CD4-positive, alpha-beta memory T cell (primary cell): ENCODE results near the gene MAB21L3. TPM values are rescaled to one million over a fixed set of nuclear protein-coding genes. Genes with fewer than 3 reads are reported as not detected.

ENCODE experiments used
- CTCF ChIA-PET: fragments of 350-600 bp; sonication (Branson Sonifier 250); formaldehyde crosslinking; loops from one replicate; lab custom pipeline; 2021; ENCODE audit warnings: inconsistent platforms; ENCODE audit not compliant: partially characterized antibody; lab: Charles Lee
- POLR2A ChIA-PET: fragments of 350-600 bp; sonication (Branson Sonifier 250); formaldehyde crosslinking; loops from one replicate; lab custom pipeline; 2021; ENCODE audit not compliant: partially characterized antibody; lab: Charles Lee
- DNase-seq, 5 donors: peaks; one replicate each; pipeline versions ENCODE4 v3.0.0 to v3.0.0-alpha.2; 2020 to 2022; ENCODE audit warnings: mixed read lengths in 1 of 5
- H3K27ac ChIP-seq: one replicate; pipeline ENCODE4 v1.7.0; 2013; ENCODE audit warnings: low read depth, low read length
- H3K27me3 ChIP-seq: 2 replicates; pipeline ENCODE4 v1.7.0; 2013; ENCODE audit warnings: mild to moderate bottlenecking, low read length, moderate library complexity; ENCODE audit not compliant: insufficient read depth
- H3K36me3 ChIP-seq: 2 replicates; pipeline ENCODE4 v1.7.0; 2013; ENCODE audit warnings: mild to moderate bottlenecking, low read length, moderate library complexity; ENCODE audit not compliant: insufficient read depth
- H3K4me1 ChIP-seq: 2 replicates; pipeline ENCODE4 v1.7.0; 2013; ENCODE audit warnings: mild to moderate bottlenecking, low read length, moderate library complexity; ENCODE audit not compliant: insufficient read depth
- H3K4me3 ChIP-seq, 2 donors: one replicate each; pipeline ENCODE4 v1.7.0; 2013; ENCODE audit warnings: low read length in 2 of 2, mild to moderate bottlenecking in 1 of 2
- H3K9me3 ChIP-seq, 2 donors: one replicate each; pipeline ENCODE4 v1.7.0; 2013; ENCODE audit warnings: low read length in 2 of 2, control low read depth in 1 of 2; ENCODE audit not compliant: control insufficient read depth in 1 of 2
- H3K27ac Mint-ChIP-seq, 7 donors: one replicate each; pipeline ENCODE4 v1.8.0; 2020 to 2021; ENCODE audit warnings: mixed read lengths in 7 of 7, mild to moderate bottlenecking in 6 of 7, inconsistent platforms in 3 of 7, moderate library complexity in 3 of 7
- H3K27me3 Mint-ChIP-seq, 2 donors: one replicate each; pipeline ENCODE4 v1.8.0; 2020 to 2021; ENCODE audit warnings: mixed read lengths in 2 of 2
- H3K36me3 Mint-ChIP-seq, 2 donors: one replicate each; pipeline ENCODE4 v1.8.0; 2020 to 2021; ENCODE audit warnings: mixed read lengths in 2 of 2, inconsistent platforms in 1 of 2, mild to moderate bottlenecking in 1 of 2
- H3K4me1 Mint-ChIP-seq, 4 donors: one replicate each; pipeline ENCODE4 v1.8.0; 2020 to 2021; ENCODE audit warnings: mixed read lengths in 4 of 4, mild to moderate bottlenecking in 1 of 4
- H3K4me3 Mint-ChIP-seq, 8 donors: one replicate each; pipeline ENCODE4 v1.8.0; 2020 to 2021; ENCODE audit warnings: mixed read lengths in 8 of 8, mild to moderate bottlenecking in 7 of 8, moderate library complexity in 6 of 8, inconsistent platforms in 3 of 8
- H3K9me3 Mint-ChIP-seq, 8 donors: one replicate each; pipeline ENCODE4 v1.8.0; 2020 to 2021; ENCODE audit warnings: mixed read lengths in 8 of 8, mild to moderate bottlenecking in 5 of 8, inconsistent platforms in 3 of 8, moderate library complexity in 1 of 8
- intact Hi-C: fragments of 100-400 bp; cut with micrococcal nuclease; formaldehyde crosslinking; loops from one replicate; pipeline ENCODE4 v1.15.1; 2023
- polyA plus RNA-seq, 2 donors: library from polyadenylated mRNA; unstranded; fragments of 300-500 nt; fragmentation: Illumina TruSeq; gene quantifications; one replicate each; pipeline ENCODE4 v1.2.3, GENCODE V29; 2021
- total RNA-seq, 2 experiments: library from RNA; stranded (reverse); gene quantifications; one replicate each; pipeline ENCODE4 v1.2.3, GENCODE V29; 2021

The MAB21L3 gene
- total and polyA plus RNA-seq, 4 experiments from 2014 or later, result not detected

DNA sequence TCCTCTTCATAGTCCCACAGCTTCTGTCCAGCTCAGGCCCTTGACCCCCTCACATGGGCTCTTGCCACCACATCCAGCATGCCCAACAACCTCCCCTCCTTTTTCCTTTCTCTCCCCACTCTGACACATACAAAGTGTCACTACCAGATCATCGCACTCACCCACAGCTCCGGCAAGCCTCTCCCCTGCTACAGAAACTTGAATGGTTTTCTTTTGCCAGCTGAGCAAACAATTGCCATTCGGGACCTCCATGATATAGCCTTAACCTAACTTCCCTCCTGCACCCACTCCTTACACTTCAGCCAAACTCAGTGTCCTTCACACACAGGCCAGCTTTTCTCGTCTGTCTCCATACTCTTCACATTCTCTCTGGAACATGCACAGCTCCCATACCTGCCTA, 43.3 kb downstream of the MAB21L3 start:
- Histone ChIP-seq H3K4me3 (no peak overlapping the region), H3K4me1 (peaks cover 17% of the 10 kb centered on the region), H3K27ac (no peak overlapping the region), H3K27me3 (no peaks in the 10 kb centered on the region), H3K36me3 (no peaks in the 10 kb centered on the region), H3K9me3 (no peaks in the 10 kb centered on the region)
- Mint-ChIP-seq H3K36me3 (peaks cover 1% of the 10 kb centered on the region in 2 donors), H3K27me3 (no peaks in the 10 kb centered on the region), H3K4me1 (peaks cover 8 to 23% (median 15%) of the 10 kb centered on the region in 4 donors), H3K27ac (peak overlapping the region in 1 of 7 donors; percentile 13), H3K4me3 (no peak overlapping the region), H3K9me3 (peaks cover 0 to 26% (median 13%) of the 10 kb centered on the region in 8 donors)
- DNase-seq, result no peak
- ChIA-PET POLR2A (interaction anchor here (1.4 kb wide), 1 partner anchor 221 kb away, joined by 5 read pairs; no protein-coding TSS in a partner anchor), CTCF (interaction anchor here (0.7 to 3.5 kb wide), 7 partner anchors 12 to 345 kb away, joined by 3 to 27 read pairs (median 4); no protein-coding TSS in a partner anchor)
- intact Hi-C loops, result loop anchor here (5.0 kb wide), 2 partner anchors 78 to 223 kb away; no protein-coding TSS in a partner anchor

DNA sequence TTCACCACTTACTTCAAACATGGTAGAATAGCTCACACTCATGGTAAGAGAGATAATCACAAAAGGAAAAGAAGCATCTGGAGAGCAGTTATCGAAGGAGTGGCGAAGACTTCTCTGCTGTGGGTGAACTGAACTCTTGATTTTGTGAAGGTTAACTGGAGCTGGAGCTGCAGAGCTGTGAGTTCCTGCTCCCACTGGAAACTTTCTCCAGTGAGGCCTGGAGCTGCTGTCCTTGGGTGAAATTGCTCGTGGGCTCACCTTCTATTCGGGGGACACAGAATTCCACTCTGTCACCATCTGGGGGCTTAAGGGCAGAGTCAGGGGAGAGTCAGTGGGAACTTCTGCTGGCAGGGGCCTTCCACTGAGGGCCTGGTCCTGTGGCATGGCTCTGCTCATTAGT, 45.9 kb downstream of the MAB21L3 start:
- Histone ChIP-seq H3K36me3 (no peaks in the 10 kb centered on the region), H3K4me1 (peaks cover 2% of the 10 kb centered on the region), H3K4me3 (no peak overlapping the region), H3K9me3 (no peaks in the 10 kb centered on the region), H3K27ac (no peak overlapping the region), H3K27me3 (no peaks in the 10 kb centered on the region)
- H3K27me3 Mint-ChIP-seq, result no peaks in the 10 kb centered on the region
- H3K4me3 Mint-ChIP-seq, result no peak overlapping the region
- peaks cover 1 to 3% of the 10 kb centered on the region in 2 donors for H3K36me3 Mint-ChIP-seq
- peaks cover 0 to 26% (median 14%) of the 10 kb centered on the region in 8 donors for H3K9me3 Mint-ChIP-seq
- no peak for DNase-seq
- no peaks in the 10 kb centered on the region for H3K4me1 Mint-ChIP-seq
- ChIA-PET CTCF (interaction anchor here (0.6 to 1.6 kb wide), 4 partner anchors 11 to 328 kb away, joined by 3 to 5 read pairs (median 4); no protein-coding TSS in a partner anchor), POLR2A (no interaction called here)
- intact Hi-C loops, result no loop called here
- H3K27ac Mint-ChIP-seq, result no peak overlapping the region

- Mint-ChIP-seq H3K4me3 (no peak overlapping the region), H3K4me1 (peaks cover 0 to 2% (median 0%) of the 10 kb centered on the region in 4 donors), H3K36me3 (peaks cover 1 to 3% of the 10 kb centered on the region in 2 donors), H3K27me3 (no peaks in the 10 kb centered on the region), H3K9me3 (peaks cover 0 to 26% (median 14%) of the 10 kb centered on the region in 8 donors), H3K27ac (peak overlapping the region in 1 of 7 donors; percentile 80)
- intact Hi-C loops, result no loop called here
- H3K27ac ChIP-seq, result no peak overlapping the region
- no peaks in the 10 kb centered on the region for H3K9me3 ChIP-seq
- H3K4me1 ChIP-seq, result no peaks in the 10 kb centered on the region
- no peaks in the 10 kb centered on the region for H3K36me3 ChIP-seq
- H3K4me3 ChIP-seq, result no peak overlapping the region
- ChIA-PET POLR2A (no interaction called here), CTCF (interaction anchor here (1.2 to 2.3 kb wide), 5 partner anchors 9 to 326 kb away, joined by 3 to 17 read pairs (median 7); no protein-coding TSS in a partner anchor)
- DNase-seq, result no peak
- H3K27me3 ChIP-seq, result no peaks in the 10 kb centered on the region
Measured at GRCh38 chr1:116159177-116159576, 48.0 kb downstream of the MAB21L3 start.

- H3K9me3 ChIP-seq, result no peaks in the 10 kb centered on the region
- H3K4me3 Mint-ChIP-seq, result no peak overlapping the region
- H3K27me3 ChIP-seq, result no peaks in the 10 kb centered on the region
- peaks cover 0 to 2% (median 0%) of the 10 kb centered on the region in 4 donors for H3K4me1 Mint-ChIP-seq
- H3K36me3 Mint-ChIP-seq, result peaks cover 1 to 3% of the 10 kb centered on the region in 2 donors
- CTCF ChIA-PET, result interaction anchor here (1.2 to 2.3 kb wide), 5 partner anchors 9 to 325 kb away, joined by 3 to 17 read pairs (median 7); no protein-coding TSS in a partner anchor
- no peak overlapping the region for H3K27ac ChIP-seq
- H3K27me3 Mint-ChIP-seq, result no peaks in the 10 kb centered on the region
- no peak for DNase-seq
- H3K9me3 Mint-ChIP-seq, result peaks cover 0 to 26% (median 14%) of the 10 kb centered on the region in 8 donors
- no peaks in the 10 kb centered on the region for H3K4me1 ChIP-seq
- no peak overlapping the region for H3K4me3 ChIP-seq
- POLR2A ChIA-PET, result no interaction called here
- intact Hi-C loops, result no loop called here
- H3K36me3 ChIP-seq, result no peaks in the 10 kb centered on the region
- no peak overlapping the region for H3K27ac Mint-ChIP-seq
Measured at GRCh38 chr1:116159611-116160010, 48.4 kb downstream of the MAB21L3 start.

GRCh38 chr1:116161390-116161789, 50.2 kb downstream of the MAB21L3 start:
- Mint-ChIP-seq H3K4me1 (peaks cover 0 to 2% (median 0%) of the 10 kb centered on the region in 4 donors), H3K36me3 (peaks cover 1 to 3% of the 10 kb centered on the region in 2 donors), H3K27ac (no peak overlapping the region), H3K9me3 (peaks cover 0 to 26% (median 14%) of the 10 kb centered on the region in 8 donors), H3K4me3 (no peak overlapping the region), H3K27me3 (no peaks in the 10 kb centered on the region)
- Histone ChIP-seq H3K27me3 (no peaks in the 10 kb centered on the region), H3K9me3 (no peaks in the 10 kb centered on the region), H3K27ac (no peak overlapping the region), H3K4me3 (no peak overlapping the region), H3K4me1 (no peaks in the 10 kb centered on the region), H3K36me3 (no peaks in the 10 kb centered on the region)
- intact Hi-C loops, result no loop called here
- CTCF ChIA-PET, result interaction anchor here (1.0 to 2.0 kb wide), 3 partner anchors 9 to 14 kb away, joined by 3 to 6 read pairs (median 5); no protein-coding TSS in a partner anchor
- POLR2A ChIA-PET, result no interaction called here
- DNase-seq, result no peak

DNA sequence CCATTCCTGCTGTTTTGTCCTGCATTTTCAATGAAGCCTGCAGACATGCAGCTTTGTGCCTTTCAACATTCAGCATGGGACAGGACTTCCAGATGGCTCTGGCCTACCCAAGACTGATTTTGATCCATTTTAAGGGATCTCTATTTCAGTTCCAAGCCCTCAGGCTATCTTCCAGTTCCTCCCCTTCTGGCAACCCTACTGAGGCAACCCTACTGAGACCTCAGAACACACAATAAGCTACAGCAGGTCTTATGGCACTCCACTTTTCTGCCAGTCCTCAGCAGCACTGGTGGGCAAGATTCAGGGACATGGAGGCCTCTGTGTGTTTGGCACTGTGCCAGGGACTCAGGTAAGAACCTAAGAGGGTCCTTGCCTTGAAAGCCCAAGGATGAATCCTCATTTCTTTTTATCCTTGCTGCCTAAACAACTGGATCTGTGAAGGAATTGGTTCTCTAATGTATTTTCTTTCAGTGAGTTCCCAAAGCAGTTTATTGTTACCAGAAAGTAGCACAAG, 50.7 kb downstream of the MAB21L3 start:
- H3K4me3 Mint-ChIP-seq, result no peak overlapping the region
- H3K4me1 ChIP-seq, result no peaks in the 10 kb centered on the region
- ChIA-PET CTCF (interaction anchor here (1.0 to 2.2 kb wide), 4 partner anchors 10 to 15 kb away, joined by 3 to 11 read pairs (median 6); no protein-coding TSS in a partner anchor), POLR2A (no interaction called here)
- peaks cover 0 to 20% (median 14%) of the 10 kb centered on the region in 8 donors for H3K9me3 Mint-ChIP-seq
- H3K27me3 ChIP-seq, result no peaks in the 10 kb centered on the region
- no peaks in the 10 kb centered on the region for H3K9me3 ChIP-seq
- H3K36me3 ChIP-seq, result no peaks in the 10 kb centered on the region
- H3K27ac Mint-ChIP-seq, result no peak overlapping the region
- intact Hi-C loops, result no loop called here
- no peaks in the 10 kb centered on the region for H3K27me3 Mint-ChIP-seq
- peaks cover under 1 to 2% (median 1%) of the 10 kb centered on the region in 4 donors for H3K4me1 Mint-ChIP-seq
- peaks cover under 1 to 3% of the 10 kb centered on the region in 2 donors for H3K36me3 Mint-ChIP-seq
- DNase-seq, result no peak
- no peak overlapping the region for H3K4me3 ChIP-seq
- H3K27ac ChIP-seq, result no peak overlapping the region

DNA sequence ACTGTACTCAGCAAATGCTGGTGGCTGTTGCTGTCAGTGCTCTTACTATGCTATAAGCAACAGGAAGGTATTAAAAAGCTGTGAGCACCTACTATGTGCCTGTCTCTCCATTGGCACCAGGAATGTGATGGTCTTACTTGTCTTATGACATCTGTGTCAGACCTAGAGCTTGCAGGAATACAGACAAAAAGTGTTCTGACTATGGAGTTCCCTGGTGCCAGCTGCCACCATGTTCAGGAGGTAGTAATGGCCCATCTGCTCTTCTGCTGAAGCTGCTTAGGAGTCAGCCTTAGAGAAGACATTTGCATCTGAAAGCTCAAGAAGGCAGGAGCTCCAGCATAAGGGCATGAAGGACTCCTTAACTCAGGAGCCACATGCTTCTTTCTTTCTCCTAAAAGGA, 52.3 kb downstream of the MAB21L3 start:
- Mint-ChIP-seq H3K4me3 (no peak overlapping the region), H3K9me3 (peaks cover 0 to 11% (median 7%) of the 10 kb centered on the region in 8 donors), H3K4me1 (peaks cover 7 to 13% (median 10%) of the 10 kb centered on the region in 4 donors), H3K36me3 (peaks cover 0 to 3% of the 10 kb centered on the region in 2 donors), H3K27me3 (no peaks in the 10 kb centered on the region), H3K27ac (peak overlapping the region in 1 of 7 donors; percentile 48)
- Histone ChIP-seq H3K9me3 (no peaks in the 10 kb centered on the region), H3K4me1 (peaks cover 6% of the 10 kb centered on the region), H3K36me3 (no peaks in the 10 kb centered on the region), H3K27me3 (no peaks in the 10 kb centered on the region), H3K27ac (no peak overlapping the region), H3K4me3 (no peak overlapping the region)
- no peak for DNase-seq
- ChIA-PET CTCF (interaction anchor here (0.9 to 2.2 kb wide), 3 partner anchors 12 to 321 kb away, joined by 4 to 11 read pairs (median 10); no protein-coding TSS in a partner anchor), POLR2A (no interaction called here)
- intact Hi-C loops, result no loop called here
